HG02943 (cell line): ENCODE data around the gene SLC22A16.
"Not testable (repeated sequence)": the region's sequence is repeated elsewhere in the genome, so short reads cannot be mapped to it uniquely, and the experiment has no call there.

ENCODE experiments used
- ATAC-seq: cut with Tn5 transposase; IDR thresholded peaks from one replicate; pipeline ENCODE4 v1.9.1; 2021; ENCODE audit warnings: mild to moderate bottlenecking, low read depth, moderate library complexity; ENCODE audit not compliant: unreplicated experiment

The SLC22A16 gene

GRCh38 chr6:110457567-110458175, 18.7 kb downstream of the SLC22A16 start:
- ATAC-seq: not testable (repeated sequence)

GRCh38 chr6:110456694-110457093, 19.7 kb downstream of the SLC22A16 start:
- ATAC-seq: no peak

- ATAC-seq: no peak
Observed at GRCh38 chr6:110449541-110449895, 26.9 kb downstream of the SLC22A16 start.

GRCh38 chr6:110448846-110449540, 27.4 kb downstream of the SLC22A16 start:
- ATAC-seq: no peak

- no peak for ATAC-seq
Observed at GRCh38 chr6:110447761-110448160, 28.7 kb downstream of the SLC22A16 start.

GRCh38 chr6:110446405-110446804, 30.0 kb downstream of the SLC22A16 start:
- no peak for ATAC-seq

- ATAC-seq: no peak
Observed at GRCh38 chr6:110440026-110440425, 36.4 kb downstream of the SLC22A16 start.

- no peak for ATAC-seq
Observed at GRCh38 chr6:110439356-110439755, 37.1 kb downstream of the SLC22A16 start.

- ATAC-seq: no peak
Observed at GRCh38 chr6:110434961-110435602, 41.3 kb downstream of the SLC22A16 start.

- ATAC-seq: no peak
Observed at GRCh38 chr6:110432285-110432900, 44.0 kb downstream of the SLC22A16 start.

- no peak for ATAC-seq
Observed at GRCh38 chr6:110430741-110431140, 45.7 kb downstream of the SLC22A16 start.

GRCh38 chr6:110430236-110430635, 46.2 kb downstream of the SLC22A16 start:
- ATAC-seq: no peak

- no peak for ATAC-seq
Observed at GRCh38 chr6:110428153-110428552, 48.3 kb downstream of the SLC22A16 start.

- ATAC-seq: no peak
Observed at GRCh38 chr6:110425816-110426215, 50.6 kb downstream of the SLC22A16 start.

GRCh38 chr6:110422444-110422822, 54.0 kb downstream of the SLC22A16 start:
- no peak for ATAC-seq

- no peak for ATAC-seq
Observed at GRCh38 chr6:110421749-110422443, 54.5 kb downstream of the SLC22A16 start.

GRCh38 chr6:110419028-110419739, 57.2 kb downstream of the SLC22A16 start:
- ATAC-seq: no peak

GRCh38 chr6:110418594-110418993, 57.8 kb downstream of the SLC22A16 start:
- ATAC-seq: no peak

- ATAC-seq: no peak
Observed at GRCh38 chr6:110415086-110415916, 61.1 kb downstream of the SLC22A16 start, which contains the start of gene DDO. Gene DDO, minus strand, starts transcription at chr6:110415575. Its CDS starts 2,113 bp downstream, at chr6:110413462.
